WI38 (cell line): Measurements from ENCODE around the gene SLC16A4.

Experiments used
- H3K4me3 ChIP-seq: 2 replicates; pipeline ENCODE4 v1.5.1; 2011; ENCODE audit warnings: low read depth, mild to moderate bottlenecking, control low read depth, low read length
- TF ChIP-seq, protein P1 (sequence below): IDR thresholded peaks from 2 replicates; pipeline ENCODE4 v1.5.1; 2012; ENCODE audit warnings: low read depth, mild to moderate bottlenecking, control low read depth, low read length

The SLC16A4 gene

DNA sequence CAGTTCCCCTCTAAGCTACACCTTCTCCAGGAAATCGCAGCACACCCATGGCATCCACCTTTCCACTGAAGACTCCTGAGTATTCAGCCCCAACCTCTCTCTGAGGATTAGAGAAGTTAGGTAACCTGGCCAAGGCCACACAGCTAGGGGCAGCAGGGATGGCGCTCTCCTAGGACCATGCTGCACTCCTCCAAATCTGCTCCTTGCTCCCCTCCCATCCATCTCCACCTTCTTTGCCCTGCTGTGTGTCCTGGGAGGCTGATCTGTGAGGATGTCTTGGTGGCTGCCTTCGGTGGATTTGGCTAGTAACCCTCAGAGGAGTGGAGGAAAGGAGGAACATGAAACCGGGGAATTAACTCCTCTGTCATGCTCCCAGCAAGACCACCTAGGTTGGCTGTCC lies 40.1 kb upstream of the SLC16A4 start:
- no peak overlapping the region for H3K4me3 ChIP-seq
- TF ChIP-seq, protein P1, sequence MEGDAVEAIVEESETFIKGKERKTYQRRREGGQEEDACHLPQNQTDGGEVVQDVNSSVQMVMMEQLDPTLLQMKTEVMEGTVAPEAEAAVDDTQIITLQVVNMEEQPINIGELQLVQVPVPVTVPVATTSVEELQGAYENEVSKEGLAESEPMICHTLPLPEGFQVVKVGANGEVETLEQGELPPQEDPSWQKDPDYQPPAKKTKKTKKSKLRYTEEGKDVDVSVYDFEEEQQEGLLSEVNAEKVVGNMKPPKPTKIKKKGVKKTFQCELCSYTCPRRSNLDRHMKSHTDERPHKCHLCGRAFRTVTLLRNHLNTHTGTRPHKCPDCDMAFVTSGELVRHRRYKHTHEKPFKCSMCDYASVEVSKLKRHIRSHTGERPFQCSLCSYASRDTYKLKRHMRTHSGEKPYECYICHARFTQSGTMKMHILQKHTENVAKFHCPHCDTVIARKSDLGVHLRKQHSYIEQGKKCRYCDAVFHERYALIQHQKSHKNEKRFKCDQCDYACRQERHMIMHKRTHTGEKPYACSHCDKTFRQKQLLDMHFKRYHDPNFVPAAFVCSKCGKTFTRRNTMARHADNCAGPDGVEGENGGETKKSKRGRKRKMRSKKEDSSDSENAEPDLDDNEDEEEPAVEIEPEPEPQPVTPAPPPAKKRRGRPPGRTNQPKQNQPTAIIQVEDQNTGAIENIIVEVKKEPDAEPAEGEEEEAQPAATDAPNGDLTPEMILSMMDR: no peak

DNA sequence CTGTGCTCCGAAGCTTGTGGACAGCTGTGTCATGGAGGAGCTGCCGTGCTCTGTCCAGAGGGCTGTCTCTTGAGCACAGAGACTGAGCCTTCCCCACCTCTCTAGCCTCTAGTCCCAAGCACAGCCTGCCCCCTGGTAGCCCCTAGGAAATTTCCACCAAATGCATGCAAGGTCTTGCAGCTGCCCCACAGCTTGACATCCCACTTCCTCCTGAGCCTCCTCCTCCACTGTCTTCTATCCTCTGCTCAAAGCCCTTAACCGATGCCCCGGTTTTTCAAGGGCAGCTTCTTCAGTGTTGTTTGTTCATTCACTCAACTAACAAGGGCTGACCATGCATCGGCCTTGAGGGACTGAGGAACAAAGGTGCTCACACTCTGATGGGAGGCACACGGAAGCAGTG lies 39.5 kb upstream of the SLC16A4 start:
- no peak overlapping the region for H3K4me3 ChIP-seq
- TF ChIP-seq, protein P1: no peak

DNA sequence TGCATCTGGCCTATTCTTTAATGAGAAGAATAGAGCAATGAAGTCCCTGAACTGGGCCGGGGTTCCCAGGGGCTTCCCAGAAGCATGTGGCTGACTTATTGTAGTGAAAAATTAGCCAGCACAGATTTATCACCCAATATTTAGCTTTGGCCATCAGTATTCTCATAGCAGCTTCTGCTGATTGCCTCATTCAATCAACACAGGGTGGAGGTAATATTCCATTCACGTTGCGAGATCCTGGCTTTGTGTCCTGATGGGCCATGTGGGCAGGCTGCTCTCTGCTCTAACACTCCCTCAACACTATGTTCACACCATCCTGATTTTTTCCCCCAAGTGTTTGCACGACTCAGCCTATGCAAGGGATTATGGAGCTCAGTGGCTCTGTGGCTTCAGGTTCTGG lies 38.1 kb upstream of the SLC16A4 start:
- H3K4me3 ChIP-seq: no peak overlapping the region
- TF ChIP-seq, protein P1: no peak

DNA sequence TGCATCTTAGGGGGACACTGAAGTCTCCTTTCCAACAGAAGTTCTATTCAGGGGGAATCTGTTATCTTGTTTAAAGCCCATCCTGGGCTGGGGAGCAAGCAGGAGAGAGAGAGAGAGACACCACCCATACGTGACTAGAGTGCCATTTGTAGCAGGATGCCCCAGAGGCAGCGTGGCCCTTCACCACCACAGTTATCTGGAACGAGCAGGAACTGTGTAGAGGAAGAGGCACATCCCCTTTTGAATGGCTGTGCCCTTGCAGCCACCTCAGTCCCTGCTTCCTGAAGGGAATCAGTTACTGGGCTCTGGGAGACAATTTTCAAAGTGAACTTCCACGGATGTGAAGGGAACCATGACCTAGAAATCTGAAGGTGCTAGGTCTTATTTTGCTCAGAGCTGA lies 36.0 kb upstream of the SLC16A4 start:
- TF ChIP-seq, protein P1: no peak
- no peak overlapping the region for H3K4me3 ChIP-seq

DNA sequence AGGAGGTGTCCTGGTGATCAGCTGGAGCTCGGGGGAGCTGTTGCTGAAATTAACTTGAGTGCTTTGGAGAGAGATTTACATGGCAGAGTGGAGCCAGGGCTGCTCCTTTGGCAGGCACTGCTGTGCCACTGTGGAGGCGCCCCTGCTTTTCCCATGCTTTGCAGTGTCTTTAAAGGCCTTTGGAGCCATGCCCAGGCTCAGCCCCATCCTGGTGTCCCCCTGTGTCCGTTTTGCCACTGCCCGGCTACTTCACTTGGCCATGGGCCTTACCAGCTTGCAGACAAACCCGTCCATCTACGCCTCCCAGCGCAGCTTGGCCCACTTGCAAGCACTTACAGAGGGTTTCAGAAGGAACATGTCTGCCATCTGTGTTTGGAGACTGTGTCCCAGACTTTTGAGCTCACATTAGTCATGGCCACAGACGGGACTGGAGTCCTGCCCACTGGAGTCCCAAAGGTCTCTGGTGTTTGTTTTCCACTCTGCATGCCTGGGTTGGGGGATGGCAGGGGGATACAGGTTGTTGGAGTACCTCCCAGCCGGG lies 34.9 kb upstream of the SLC16A4 start:
- TF ChIP-seq, protein P1: no peak
- no peak overlapping the region for H3K4me3 ChIP-seq

DNA sequence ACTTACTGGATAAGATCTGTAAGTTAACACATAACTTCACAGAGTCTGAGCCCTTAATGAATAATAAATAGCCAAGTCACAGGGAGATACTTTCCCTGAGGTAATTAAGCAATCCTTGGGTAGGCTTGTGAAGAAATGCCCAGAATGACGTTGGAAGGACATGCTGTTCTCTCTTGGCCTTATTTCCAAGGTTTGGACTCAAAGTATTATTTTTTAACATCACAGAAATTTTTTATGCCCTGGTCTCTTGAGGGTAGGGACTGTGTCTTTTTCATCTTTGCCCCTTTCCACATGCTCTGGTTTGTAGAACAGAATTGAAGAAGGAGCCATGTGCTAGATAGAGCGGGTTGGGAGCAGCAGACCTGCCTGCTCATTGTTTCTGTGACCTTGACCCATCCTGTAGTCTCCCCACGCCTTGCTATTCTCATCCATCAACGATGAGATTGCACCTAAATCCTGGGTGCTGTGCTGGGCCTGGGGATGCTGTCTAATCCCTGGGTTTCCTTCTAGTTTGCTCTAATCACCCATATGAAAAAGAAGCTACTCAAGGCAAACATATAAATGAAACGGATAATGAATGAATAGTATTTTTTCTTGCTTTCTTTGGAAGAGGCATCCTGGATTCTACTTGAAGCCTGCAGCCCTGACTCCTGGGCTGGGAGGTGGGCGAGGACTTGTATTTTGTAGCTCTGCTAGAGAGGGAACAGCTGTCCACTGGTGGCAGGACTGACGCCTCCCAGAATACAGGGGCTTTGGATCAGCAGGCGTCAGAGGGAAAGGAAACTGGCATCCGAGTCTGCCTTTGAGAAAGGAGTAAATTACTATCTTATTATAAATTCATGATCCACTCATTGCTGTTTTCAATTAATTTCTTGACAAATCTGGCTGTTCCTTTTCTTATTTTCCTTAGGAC lies 34.1 kb upstream of the SLC16A4 start:
- TF ChIP-seq, protein P1: no peak
- H3K4me3 ChIP-seq: no peak overlapping the region

DNA sequence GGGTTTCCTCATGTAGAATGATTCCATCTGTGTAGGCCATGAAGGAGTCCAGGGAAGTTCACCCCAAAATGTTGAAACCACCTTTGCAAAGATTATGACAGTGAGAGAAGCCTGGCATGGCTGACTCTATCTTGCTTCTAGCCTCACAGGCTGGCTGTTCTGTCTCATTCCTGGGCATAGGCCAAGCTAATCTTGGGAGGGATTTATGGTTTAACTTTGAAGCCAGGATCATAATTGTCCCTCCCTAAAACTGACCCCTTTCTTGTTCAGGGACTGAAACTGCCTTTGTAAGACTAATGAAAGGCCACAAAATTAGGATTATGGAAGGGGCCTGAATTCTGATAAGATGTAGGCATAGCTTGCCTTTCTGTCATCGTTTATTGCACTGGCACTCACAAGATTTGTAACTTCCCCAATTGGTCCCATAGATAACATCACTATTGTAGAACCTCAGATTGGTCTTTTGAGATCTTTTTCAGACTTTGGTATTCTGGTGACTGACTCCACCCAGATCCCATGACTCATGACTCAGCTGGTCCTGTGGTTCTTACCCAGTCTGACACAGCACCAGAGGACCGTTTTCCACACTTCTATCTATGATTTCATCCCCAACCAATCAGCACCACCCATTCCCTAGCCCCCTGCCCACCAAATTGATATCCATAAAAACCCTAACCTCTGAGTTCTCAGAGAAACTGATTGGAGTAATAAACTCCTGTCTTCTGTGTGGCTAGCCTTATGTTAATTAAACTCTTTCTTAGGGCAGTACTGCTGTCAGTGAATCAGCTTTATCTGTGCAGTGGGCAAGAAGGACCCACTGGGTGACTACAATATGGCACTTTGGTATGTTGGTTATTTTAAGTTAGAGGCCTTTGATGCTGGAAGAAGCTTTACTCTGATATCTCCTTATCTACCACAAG lies 30.3 kb upstream of the SLC16A4 start:
- H3K4me3 ChIP-seq: no peak overlapping the region
- TF ChIP-seq, protein P1: no peak
